Lung (tissue), 4 donors: ENCODE results near the gene CDK7. TPM values are rescaled to one million over a fixed set of nuclear protein-coding genes. Genes with fewer than 3 reads are reported as not detected.

ENCODE experiments used
- polyA plus RNA-seq, 2 donors: library from polyadenylated mRNA; stranded (reverse); fragments of 200-250 nt; gene quantifications; one replicate each; pipeline ENCODE4 v1.2.1, GENCODE V29; 2013
- total RNA-seq, 2 donors: library from RNA; depleted of rRNA in 1 of 2; stranded (reverse); fragments of >200 nt in 1 of 2; gene quantifications; one replicate each; pipeline ENCODE4 v1.2.1, GENCODE V29; 2014 to 2021
- donor health status: Bipolar disorder and iron deficiency.
- donor health status: healthy.
- donor health status: DM: yes; HTN: yes; CAD: no.

CDK7 gene
- total and polyA plus RNA-seq, 4 donors, result 21.9 to 53.2 (median 30.0) TPM

Other genes with a start within 250 kb of the CDK7 start
- gene SLC30A5, start 140.9 kb upstream of the CDK7 start, total RNA-seq, result 10 to 100 TPM; 47.5 to 52.3 TPM
- gene SLC30A5, start 140.9 kb upstream of the CDK7 start, polyA plus RNA-seq, result 10 to 100 TPM; 28.7 to 41.2 TPM
- 10 to 100 TPM in 1 of 2 donors, 1 to 10 TPM in 1; 4.4 to 14.4 TPM for gene CCNB1, start 67.7 kb upstream of the CDK7 start, total RNA-seq
- 1 to 10 TPM; 4.7 to 6.6 TPM for gene CCNB1, start 67.7 kb upstream of the CDK7 start, polyA plus RNA-seq
- 1 to 10 TPM; 4.2 to 5.8 TPM for gene CENPH, start 45.3 kb upstream of the CDK7 start, total RNA-seq
- 1 to 10 TPM; 3.3 to 4.9 TPM for gene CENPH, start 45.3 kb upstream of the CDK7 start, polyA plus RNA-seq
- gene CCDC125, start 97.9 kb downstream of the CDK7 start, total RNA-seq, result 10 to 100 TPM; 13.0 to 16.1 TPM
- gene CCDC125, start 97.9 kb downstream of the CDK7 start, polyA plus RNA-seq, result 1 to 10 TPM; 4.7 to 4.9 TPM
- gene AK6, start 134.6 kb downstream of the CDK7 start, total RNA-seq, result 10 to 100 TPM; 20.6 to 33.1 TPM
- gene AK6, start 134.6 kb downstream of the CDK7 start, polyA plus RNA-seq, result 10 to 100 TPM; 34.4 to 38.0 TPM
- gene TAF9, start 134.6 kb downstream of the CDK7 start, total RNA-seq, result 10 to 100 TPM; 37.3 to 39.6 TPM
- 10 to 100 TPM; 50.7 to 56.7 TPM for gene TAF9, start 134.6 kb downstream of the CDK7 start, polyA plus RNA-seq
- 10 to 100 TPM; 18.6 to 39.8 TPM for gene RAD17, start 134.9 kb downstream of the CDK7 start, total RNA-seq
- gene RAD17, start 134.9 kb downstream of the CDK7 start, polyA plus RNA-seq, result 10 to 100 TPM in 1 of 2 donors, 1 to 10 TPM in 1; 10.0 to 10.9 TPM
- gene MARVELD2, start 180.2 kb downstream of the CDK7 start, total RNA-seq, result 10 to 100 TPM; 25.6 to 39.6 TPM
- gene MARVELD2, start 180.2 kb downstream of the CDK7 start, polyA plus RNA-seq, result 1 to 10 TPM; 5.6 to 6.2 TPM